Stimulated activated CD8-positive, alpha-beta memory T cell treated with anti-CD3 and anti-CD28 coated beads, Interleukin-2, amount 100 ng/mL, for 1 hour (primary cell): ENCODE data around the gene NOTUM.

Source experiments
- DNase-seq, 2 donors: peaks; one replicate each; pipeline ENCODE4 v3.0.0-alpha.2; 2020; ENCODE audit warnings: low read depth in 2 of 2

NOTUM gene

GRCh38 chr17:81935709-81936084 is 25.3 kb downstream of the NOTUM start:
- DNase-seq, result no peak

DNA sequence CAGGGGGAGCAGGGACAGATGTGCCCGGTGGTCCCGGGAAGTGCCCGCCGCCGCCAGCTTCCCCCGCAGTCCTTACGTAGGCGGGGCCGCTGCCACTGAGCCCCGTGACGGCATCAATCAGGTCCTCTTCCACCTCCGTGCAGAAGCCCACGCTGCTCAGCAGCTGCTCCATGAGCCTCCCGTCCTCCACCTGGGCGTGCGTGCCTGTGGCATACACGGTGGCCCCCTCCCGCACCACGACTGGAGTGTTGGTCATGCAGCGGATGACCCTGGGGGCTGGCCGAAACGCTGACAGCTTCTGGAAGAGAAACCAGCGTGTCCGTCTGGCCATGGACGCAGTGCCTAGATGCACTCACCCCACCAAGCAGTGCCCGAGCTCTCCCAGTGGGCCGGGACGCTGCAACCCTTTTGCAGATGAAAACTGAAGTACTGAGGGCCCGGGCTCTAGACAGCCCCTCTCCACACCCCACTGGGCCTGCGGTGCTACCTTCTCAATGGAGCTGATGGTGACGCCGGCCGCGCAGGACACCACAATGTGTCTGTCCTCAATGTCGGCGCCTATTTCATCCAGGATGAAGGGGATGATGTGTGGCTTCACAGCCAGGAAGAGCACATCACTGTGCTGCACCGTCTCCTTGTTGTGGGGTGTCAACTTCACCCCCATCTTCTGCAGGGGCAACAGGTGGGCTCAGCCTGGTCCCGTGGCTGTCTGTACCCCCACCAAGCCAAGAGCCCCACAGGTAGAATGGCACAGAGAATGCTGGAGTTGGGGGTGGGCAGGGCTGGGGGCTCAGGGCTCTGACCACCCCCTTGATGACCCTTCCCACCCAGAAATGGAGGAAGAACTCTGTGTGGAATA is 25.9 kb downstream of the NOTUM start:
- DNase-seq, result no peak

DNA sequence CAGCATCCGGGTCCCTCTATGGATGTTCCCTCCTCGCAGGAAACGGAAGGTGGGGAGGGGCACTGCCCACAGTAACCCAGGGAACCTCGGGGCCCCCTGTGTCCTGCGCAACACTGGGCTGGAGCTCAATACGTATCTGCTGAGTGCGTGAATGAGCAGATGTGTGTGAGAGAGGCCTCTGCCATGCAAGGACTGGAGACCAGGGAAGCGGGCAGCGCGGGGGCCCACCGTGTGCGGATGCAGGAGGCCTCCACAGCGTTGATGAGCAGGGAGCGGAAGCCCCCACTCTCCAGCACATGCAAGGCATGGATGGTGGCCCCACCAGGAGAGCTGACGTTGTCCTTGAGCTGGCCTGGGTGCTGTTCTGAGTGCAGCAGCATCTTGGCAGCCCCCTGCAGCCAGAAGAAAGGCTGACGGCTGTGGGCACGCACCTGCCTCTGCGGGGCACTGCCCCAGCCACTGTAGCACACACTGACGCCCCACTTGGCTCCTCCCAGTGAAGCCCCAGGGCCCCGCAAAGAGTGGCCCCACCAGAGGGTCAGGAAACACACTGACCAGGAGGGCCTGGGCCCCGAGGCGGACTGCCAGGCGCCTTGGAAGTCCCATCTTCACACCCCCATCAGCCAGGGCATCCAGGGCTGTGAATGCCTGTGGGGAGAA is 26.8 kb downstream of the NOTUM start:
- DNase-seq, result no peak

- DNase-seq, result no peak
Observed at GRCh38 chr17:81933178-81933699, 27.7 kb downstream of the NOTUM start.

GRCh38 chr17:81932333-81932983 is 28.5 kb downstream of the NOTUM start:
- no peak for DNase-seq

DNA sequence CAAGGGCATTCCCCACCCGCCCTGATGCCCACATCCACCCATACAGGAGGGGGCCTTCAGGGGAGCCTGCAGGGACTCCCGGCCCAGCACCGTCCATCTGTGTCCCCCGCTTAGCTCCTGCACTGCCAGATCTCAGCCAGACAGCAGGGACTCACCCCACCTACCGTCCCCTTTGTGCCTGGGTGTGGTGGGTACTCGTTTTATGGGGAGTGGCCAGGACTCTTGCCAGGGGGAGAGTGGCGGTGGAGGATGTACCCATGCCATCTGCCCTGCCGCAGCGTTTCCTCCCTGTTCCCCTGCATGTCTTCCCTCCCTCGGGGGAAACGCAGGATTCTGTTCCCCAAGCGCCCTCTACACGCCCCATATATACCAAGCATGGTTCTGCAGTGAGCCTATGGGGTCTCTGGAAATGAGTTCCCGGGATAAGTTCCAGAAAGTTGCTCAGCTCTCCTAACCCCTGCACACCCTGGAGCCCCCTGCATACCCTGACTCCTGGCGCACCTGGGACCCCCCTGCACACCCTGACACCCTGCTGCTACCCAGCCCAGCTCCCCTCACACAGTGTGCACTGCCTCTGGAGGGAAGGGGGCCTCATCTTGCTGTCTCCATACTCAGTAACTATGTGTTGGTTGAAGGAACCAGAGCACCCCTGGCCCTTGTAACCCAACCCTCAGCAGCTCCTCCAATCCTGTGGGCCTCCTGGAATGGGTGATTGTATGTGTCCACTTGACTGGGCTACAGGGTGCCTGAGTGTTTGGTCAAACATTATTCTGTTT is 29.2 kb downstream of the NOTUM start:
- no peak for DNase-seq

GRCh38 chr17:81931189-81931556 is 29.8 kb downstream of the NOTUM start:
- DNase-seq, result no peak

GRCh38 chr17:81930142-81931125 is 30.6 kb downstream of the NOTUM start:
- DNase-seq, result no peak

- DNase-seq, result no peak
Observed at GRCh38 chr17:81929253-81930141, 31.5 kb downstream of the NOTUM start.

DNA sequence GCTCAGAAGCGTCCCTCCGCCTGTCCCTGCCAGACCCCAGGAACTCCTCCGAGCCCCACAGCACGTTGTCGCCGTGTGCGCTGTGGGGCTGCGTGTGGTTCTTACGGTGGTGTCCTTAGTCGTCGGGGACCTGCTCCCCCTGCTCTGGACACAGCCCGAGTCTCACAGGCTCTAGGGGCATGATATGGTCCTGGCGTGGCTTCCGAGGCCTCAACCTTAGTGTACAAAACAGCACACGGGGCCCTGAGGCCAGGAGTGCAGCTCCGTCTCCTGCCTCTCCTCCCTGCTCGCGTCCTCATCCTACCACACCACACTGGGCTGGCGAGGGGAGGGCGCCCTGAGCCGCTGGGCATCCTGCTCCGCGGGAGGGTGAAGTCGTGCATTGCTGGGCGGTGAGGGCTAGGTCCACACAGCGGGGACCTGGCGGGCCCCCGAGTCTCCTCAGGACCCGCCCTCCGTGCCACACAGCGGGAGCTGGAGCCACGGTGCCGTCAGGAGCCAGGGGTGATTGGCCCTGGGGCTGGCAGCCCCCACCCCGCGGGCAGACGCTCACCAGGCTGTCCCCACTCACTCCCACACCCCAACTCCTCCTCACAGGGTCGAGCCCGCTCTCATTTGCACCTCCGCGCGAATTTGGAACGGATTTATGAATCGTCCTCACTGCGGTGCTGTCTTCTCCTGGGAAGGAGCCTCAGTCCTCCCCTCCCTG is 32.3 kb downstream of the NOTUM start:
- no peak for DNase-seq

DNA sequence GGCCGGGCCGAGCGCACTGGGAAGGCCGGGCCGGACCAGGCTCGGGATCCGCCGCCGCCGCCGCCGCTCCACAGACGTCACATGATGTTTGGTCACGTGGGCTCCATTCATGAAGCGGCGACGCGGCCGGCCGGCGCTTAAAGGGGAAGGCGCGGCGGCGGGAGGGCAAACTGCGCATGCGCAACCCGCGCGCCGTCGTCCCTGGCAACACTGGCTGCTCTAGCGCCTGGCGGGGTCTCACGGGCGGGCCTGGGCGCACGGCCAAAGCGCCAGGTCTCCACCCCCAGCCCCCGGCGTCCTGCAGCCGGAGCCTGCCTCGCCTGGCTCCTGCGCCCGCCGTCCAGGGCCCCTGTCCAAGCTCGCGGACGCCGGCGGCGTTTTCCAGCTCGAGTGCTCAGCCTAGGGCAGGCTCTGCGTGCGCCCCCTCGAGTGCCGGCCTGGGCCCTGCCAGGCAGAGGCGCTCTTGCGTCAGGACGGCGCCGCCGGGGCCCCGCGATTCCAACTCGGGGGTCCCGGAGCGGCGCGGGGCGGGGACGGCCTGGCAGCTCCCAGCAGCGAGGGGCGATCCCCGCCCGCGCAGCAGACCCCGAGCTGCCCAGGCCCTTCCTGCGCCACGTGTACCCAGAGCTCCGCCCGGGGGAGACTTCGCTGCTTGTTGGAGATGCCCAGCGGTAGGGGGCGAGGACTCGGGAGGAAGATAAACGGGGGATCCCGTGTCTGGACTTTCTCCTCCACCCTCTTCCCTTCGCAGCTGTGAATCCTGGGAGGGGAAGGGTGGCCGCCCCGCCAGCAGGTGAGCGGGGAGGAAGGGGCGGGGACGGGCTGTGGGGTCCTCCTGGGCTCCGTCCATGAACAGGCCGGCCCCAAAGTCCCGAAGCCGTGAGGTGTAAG is 33.1 kb downstream of the NOTUM start, which contains the start of gene MAFG:
TSS of gene MAFG (minus strand) at position 83 of the 891 bp plus-strand sequence. CDS start 4,550 bp downstream, outside the sequence.
- DNase-seq, result peak; percentile 76 to 83

GRCh38 chr17:81927152-81927652 is 33.8 kb downstream of the NOTUM start:
- DNase-seq, result no peak

- peak; percentile 27 to 32 for DNase-seq
Observed at GRCh38 chr17:81926451-81927151, 34.4 kb downstream of the NOTUM start.

GRCh38 chr17:81925860-81926450 is 35.0 kb downstream of the NOTUM start:
- no peak for DNase-seq

DNA sequence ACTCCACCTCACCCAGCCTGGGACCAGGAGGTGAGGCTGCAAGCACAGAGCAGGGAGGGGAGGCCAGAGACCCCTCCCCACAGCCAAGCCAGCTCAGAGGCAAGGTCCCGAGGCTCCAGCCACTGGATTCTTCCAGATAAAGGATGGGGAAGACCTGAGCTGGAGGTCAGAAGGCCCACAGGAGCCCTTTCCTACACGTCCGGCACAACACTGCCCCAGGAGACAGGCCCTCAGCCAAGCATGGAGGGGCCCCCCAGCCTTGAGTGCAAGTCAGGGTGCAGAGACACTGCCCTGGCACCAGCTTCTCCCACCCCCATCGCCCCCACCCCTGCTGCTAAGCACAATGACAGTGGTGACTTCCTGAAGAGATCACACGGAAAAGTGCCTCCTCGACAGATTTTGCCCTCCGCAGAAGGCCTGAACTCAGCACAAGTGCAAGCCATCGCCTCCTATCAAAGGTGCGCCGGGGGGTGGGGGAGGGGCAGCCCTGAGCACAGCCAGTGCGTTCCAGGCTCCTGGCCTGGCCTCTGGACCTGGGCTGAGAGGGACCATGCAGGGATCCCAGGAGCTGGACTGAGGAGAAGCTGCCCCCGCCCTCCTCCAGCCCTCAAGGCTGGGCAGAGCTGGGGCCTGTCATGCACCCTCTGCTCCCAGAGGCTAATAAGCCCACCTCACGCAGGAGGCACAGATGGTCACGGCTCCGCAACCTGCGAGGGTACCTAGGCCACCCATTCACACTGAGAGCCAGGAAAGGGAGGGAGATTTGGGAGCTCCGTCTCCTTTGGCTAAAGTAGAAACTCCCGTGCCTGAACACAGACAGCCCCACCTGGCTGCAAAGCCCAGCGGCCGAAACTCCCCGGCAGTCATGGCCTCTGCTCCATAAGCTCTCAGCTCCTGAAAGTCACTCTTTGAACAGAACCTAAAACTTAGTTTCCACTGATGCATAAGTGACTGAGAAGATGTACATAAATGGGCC is 36.1 kb downstream of the NOTUM start:
- no peak for DNase-seq
